DND-41 (cell line): Measurements from ENCODE around the gene OTOGL.

Experiments used
- EZH2 ChIP-seq: IDR thresholded peaks from 3 replicates; pipeline ENCODE4 v1.6.1; 2012; ENCODE audit warnings: borderline replicate concordance, low read depth, mild to moderate bottlenecking, moderate library complexity, low read length, inconsistent platforms; ENCODE audit not compliant: severe bottlenecking
- TF ChIP-seq, protein P1 (sequence below): IDR thresholded peaks from 2 replicates; pipeline ENCODE4 v1.5.1; 2012; ENCODE audit warnings: borderline replicate concordance, low read length, moderate library complexity, mild to moderate bottlenecking; ENCODE audit not compliant: poor library complexity, severe bottlenecking; ENCODE audit errors: extremely low read depth

DNA sequence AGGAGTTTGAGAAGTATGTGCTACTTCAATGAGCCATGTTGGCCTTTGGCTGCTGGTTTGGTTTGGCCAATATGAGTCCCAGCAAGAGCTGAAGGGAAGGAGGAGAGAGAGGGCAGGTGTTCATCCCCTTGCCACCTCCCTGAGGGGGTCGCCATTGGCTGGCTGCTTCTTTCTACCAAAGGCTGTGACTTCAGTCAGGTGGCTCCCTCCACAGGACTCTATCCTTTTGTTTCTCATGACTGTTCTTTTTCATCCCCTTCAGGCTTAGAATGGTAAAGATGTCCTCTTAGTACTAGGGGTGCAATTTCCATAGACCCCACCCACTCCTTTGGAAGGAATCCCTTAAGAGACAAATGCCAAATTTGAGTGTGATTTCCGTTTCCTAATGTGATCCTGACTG lies 31.2 kb upstream of the OTOGL start:
- TF ChIP-seq, protein P1, sequence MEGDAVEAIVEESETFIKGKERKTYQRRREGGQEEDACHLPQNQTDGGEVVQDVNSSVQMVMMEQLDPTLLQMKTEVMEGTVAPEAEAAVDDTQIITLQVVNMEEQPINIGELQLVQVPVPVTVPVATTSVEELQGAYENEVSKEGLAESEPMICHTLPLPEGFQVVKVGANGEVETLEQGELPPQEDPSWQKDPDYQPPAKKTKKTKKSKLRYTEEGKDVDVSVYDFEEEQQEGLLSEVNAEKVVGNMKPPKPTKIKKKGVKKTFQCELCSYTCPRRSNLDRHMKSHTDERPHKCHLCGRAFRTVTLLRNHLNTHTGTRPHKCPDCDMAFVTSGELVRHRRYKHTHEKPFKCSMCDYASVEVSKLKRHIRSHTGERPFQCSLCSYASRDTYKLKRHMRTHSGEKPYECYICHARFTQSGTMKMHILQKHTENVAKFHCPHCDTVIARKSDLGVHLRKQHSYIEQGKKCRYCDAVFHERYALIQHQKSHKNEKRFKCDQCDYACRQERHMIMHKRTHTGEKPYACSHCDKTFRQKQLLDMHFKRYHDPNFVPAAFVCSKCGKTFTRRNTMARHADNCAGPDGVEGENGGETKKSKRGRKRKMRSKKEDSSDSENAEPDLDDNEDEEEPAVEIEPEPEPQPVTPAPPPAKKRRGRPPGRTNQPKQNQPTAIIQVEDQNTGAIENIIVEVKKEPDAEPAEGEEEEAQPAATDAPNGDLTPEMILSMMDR: no peak
- TF ChIP-seq EZH2: no peak
